ENCODE data around the gene DARS1. TPM values are rescaled to one million over a fixed set of nuclear protein-coding genes. Genes with fewer than 3 reads are reported as not detected.
"Not testable (repeated sequence)": the region's sequence is repeated elsewhere in the genome, so short reads cannot be mapped to it uniquely, and the experiment has no call there.

The DARS1 gene
- total RNA-seq, 1 donor from 2014 or later, result 86.0 TPM

- no peak overlapping the region for H3K4me3 ChIP-seq (ENCODE audit: low read depth, low read length)
- TF ChIP-seq CTCF (conservative IDR thresholded peaks at IDR 0.05; ENCODE audit: low read depth, low read length), result no peak
- DNase-seq (ENCODE audit: low read depth), result no peak
Observed at GRCh38 chr2:135975702-135976101, 9.7 kb downstream of the DARS1 start.

- no peak overlapping the region for H3K4me3 ChIP-seq (ENCODE audit: low read depth, low read length)
- TF ChIP-seq CTCF (conservative IDR thresholded peaks at IDR 0.05; ENCODE audit: low read depth, low read length), result no peak
- no peak for DNase-seq (ENCODE audit: low read depth)
Observed at GRCh38 chr2:135974036-135974435, 11.4 kb downstream of the DARS1 start.

GRCh38 chr2:135969655-135970387 is 15.6 kb downstream of the DARS1 start:
- DNase-seq (ENCODE audit: low read depth), result no peak
- TF ChIP-seq CTCF (conservative IDR thresholded peaks at IDR 0.05; ENCODE audit: low read depth, low read length), result no peak

GRCh38 chr2:135965756-135966155 is 19.7 kb downstream of the DARS1 start:
- no peak for TF ChIP-seq CTCF (conservative IDR thresholded peaks at IDR 0.05; ENCODE audit: low read depth, low read length)
- no peak for DNase-seq (ENCODE audit: low read depth)
- no peak overlapping the region for H3K4me3 ChIP-seq (ENCODE audit: low read depth, low read length)

More at GRCh38 chr2:135969655-135970387, 15.6 kb downstream of the DARS1 start:
- H3K4me3 ChIP-seq (ENCODE audit: low read depth, low read length), result no peak overlapping the region

GRCh38 chr2:135964404-135964803 is 21.0 kb downstream of the DARS1 start:
- H3K4me3 ChIP-seq (ENCODE audit: low read depth, low read length); DNase-seq (ENCODE audit: low read depth): not testable (repeated sequence)

- no peak for TF ChIP-seq CTCF (conservative IDR thresholded peaks at IDR 0.05; ENCODE audit: low read depth, low read length)
- H3K4me3 ChIP-seq (ENCODE audit: low read depth, low read length), result no peak overlapping the region
- no peak for DNase-seq (ENCODE audit: low read depth)
Observed at GRCh38 chr2:135963841-135964240, 21.6 kb downstream of the DARS1 start.

- no peak overlapping the region for H3K4me3 ChIP-seq (ENCODE audit: low read depth, low read length)
- DNase-seq (ENCODE audit: low read depth), result no peak
- no peak for TF ChIP-seq CTCF (conservative IDR thresholded peaks at IDR 0.05; ENCODE audit: low read depth, low read length)
Observed at GRCh38 chr2:135962366-135963123, 22.9 kb downstream of the DARS1 start.
